ENCODE results near the gene ABCE1.

DNA sequence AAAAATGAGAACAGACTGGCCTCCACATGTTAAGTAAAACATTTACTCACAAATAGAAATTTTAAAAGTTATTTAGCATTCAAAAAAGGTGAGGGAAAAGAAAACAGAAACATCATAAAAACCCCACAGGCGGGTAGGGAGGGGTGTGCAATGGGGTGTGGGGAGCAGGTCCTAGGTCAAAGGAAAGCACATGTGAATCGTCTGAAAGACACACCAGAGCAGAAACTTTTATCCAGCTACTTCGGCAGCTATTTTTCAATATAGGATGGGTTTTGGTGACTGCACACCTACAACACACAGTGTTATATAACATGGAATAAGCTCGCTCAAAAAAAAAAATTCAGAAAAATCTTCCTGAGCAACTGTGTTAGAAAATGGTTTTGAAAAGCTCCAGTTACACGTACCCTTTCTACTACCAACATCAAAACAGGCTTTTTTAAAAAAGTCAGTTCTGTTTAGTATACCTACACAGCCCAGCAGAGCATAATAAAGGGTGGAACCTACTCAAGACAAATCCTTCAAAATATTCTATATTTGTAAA lies 80.7 kb downstream of the ABCE1 start:
- TF ChIP-seq POLR2AphosphoS5 (IDR thresholded peaks at IDR 0.05; ENCODE audit: low read depth, low read length) (no peak), TAF1 (IDR thresholded peaks at IDR 0.05; ENCODE audit: borderline replicate concordance, low read depth, low read length) (no peak), POLR2A (IDR thresholded peaks at IDR 0.05; ENCODE audit: low read depth, low read length) (no peak)
